Panc1 (cell line): ENCODE measurements around the gene FIBP.

Source experiments
- CTCF ChIP-seq: fragments of 450-650 bp; IDR thresholded peaks from 2 replicates; pipeline ENCODE4 v1.5.1; 2017; ENCODE audit warnings: mild to moderate bottlenecking
- POLR2AphosphoS5 ChIP-seq: IDR thresholded peaks from 2 replicates; pipeline ENCODE4 v1.6.1; 2012; ENCODE audit warnings: mild to moderate bottlenecking, low read depth, low read length, moderate library complexity
- SIN3A ChIP-seq: IDR thresholded peaks from 2 replicates; pipeline ENCODE4 v1.6.1; 2012; ENCODE audit warnings: low read depth, mild to moderate bottlenecking, low read length, moderate library complexity, borderline replicate concordance; ENCODE audit not compliant: insufficient read depth
- TCF7L2 ChIP-seq: IDR thresholded peaks from 2 replicates; pipeline ENCODE4 v1.6.1; 2011; ENCODE audit warnings: mild to moderate bottlenecking, low read depth, low read length, inconsistent platforms
- TF ChIP-seq, protein P1 (sequence below), 2 experiments: IDR thresholded peaks; 2 replicates each; pipeline ENCODE4 v1.6.1; 2011 to 2012; ENCODE audit warnings: low read depth in 2 of 2, control low read depth in 1 of 2, low read length in 1 of 2, mild to moderate bottlenecking in 1 of 2, moderate library complexity in 1 of 2; ENCODE audit not compliant: insufficient read depth in 1 of 2

DNA sequence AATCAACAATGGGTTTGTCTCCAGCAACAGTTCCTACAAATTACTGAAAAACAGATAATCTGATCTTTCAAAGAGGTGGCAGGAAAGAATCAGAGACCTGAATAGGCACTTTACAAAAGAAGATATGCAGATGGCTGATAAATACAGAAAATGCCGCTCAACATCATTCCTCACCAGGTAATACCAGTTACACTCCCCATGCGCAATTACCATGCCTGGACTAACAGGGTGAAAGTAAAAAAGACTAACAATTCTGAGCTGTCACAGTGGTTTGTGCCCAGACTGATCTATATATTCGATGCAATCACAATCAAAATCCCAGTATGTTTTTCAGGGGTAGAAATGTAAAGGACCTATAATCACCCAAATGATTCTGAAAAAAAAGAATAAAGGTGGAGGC is 44.5 kb downstream of the FIBP start:
- TF ChIP-seq TCF7L2 (no peak), CTCF (no peak), POLR2AphosphoS5 (no peak), SIN3A (no peak)
- TF ChIP-seq, protein P1, sequence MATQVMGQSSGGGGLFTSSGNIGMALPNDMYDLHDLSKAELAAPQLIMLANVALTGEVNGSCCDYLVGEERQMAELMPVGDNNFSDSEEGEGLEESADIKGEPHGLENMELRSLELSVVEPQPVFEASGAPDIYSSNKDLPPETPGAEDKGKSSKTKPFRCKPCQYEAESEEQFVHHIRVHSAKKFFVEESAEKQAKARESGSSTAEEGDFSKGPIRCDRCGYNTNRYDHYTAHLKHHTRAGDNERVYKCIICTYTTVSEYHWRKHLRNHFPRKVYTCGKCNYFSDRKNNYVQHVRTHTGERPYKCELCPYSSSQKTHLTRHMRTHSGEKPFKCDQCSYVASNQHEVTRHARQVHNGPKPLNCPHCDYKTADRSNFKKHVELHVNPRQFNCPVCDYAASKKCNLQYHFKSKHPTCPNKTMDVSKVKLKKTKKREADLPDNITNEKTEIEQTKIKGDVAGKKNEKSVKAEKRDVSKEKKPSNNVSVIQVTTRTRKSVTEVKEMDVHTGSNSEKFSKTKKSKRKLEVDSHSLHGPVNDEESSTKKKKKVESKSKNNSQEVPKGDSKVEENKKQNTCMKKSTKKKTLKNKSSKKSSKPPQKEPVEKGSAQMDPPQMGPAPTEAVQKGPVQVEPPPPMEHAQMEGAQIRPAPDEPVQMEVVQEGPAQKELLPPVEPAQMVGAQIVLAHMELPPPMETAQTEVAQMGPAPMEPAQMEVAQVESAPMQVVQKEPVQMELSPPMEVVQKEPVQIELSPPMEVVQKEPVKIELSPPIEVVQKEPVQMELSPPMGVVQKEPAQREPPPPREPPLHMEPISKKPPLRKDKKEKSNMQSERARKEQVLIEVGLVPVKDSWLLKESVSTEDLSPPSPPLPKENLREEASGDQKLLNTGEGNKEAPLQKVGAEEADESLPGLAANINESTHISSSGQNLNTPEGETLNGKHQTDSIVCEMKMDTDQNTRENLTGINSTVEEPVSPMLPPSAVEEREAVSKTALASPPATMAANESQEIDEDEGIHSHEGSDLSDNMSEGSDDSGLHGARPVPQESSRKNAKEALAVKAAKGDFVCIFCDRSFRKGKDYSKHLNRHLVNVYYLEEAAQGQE (IDR thresholded peaks at IDR 0.05; ENCODE audit: insufficient read depth in 1 of 2, low read depth in 2 of 2, low read length in 1 of 2): no peak
